ENCODE measurements around the gene CANX.
"Not testable (repeated sequence)": the region's sequence is repeated elsewhere in the genome, so short reads cannot be mapped to it uniquely, and the experiment has no call there.

The CANX gene

GRCh38 chr5:179731791-179732411 is 33.1 kb downstream of the CANX start:
- DNase-seq: no peak
- H3K4me3 Mint-ChIP-seq: peak overlapping the region; percentile 75 to 81

GRCh38 chr5:179732412-179732917 is 33.7 kb downstream of the CANX start, which contains the start of gene MAML1:
Gene MAML1, plus strand, starts transcription at chr5:179732822. Its CDS starts 291 bp downstream, at chr5:179733113.
- ATAC-seq (peak; percentile 97), DNase-seq (peak; percentile 99 to 100)
- no peaks in the 10 kb centered on the region for H3K9me3 Mint-ChIP-seq
- H3K27ac Mint-ChIP-seq: peak within 1 kb of the TSS; percentile 93 to 98
- H3K4me1 Mint-ChIP-seq: peaks cover 44% of the 10 kb centered on the region
- H3K4me3 Mint-ChIP-seq: peak within 1 kb of the TSS; percentile 92 to 95
- H3K27me3 Mint-ChIP-seq: no peaks in the 10 kb centered on the region

More at GRCh38 chr5:179731791-179732411, 33.1 kb downstream of the CANX start:
- peak; percentile 59 for ATAC-seq
- Mint-ChIP-seq H3K4me1 (peaks cover 38% of the 10 kb centered on the region), H3K9me3 (no peaks in the 10 kb centered on the region), H3K27me3 (no peaks in the 10 kb centered on the region), H3K27ac (peak overlapping the region; percentile 90 to 98)

GRCh38 chr5:179732918-179733771 is 34.4 kb downstream of the CANX start:
- ATAC-seq: peak; percentile 54
- DNase-seq: peak in 1 of 2 donors; percentile 59
- Mint-ChIP-seq H3K4me3 (peak overlapping the region; percentile 92 to 95), H3K9me3 (no peaks in the 10 kb centered on the region), H3K4me1 (peaks cover 51% of the 10 kb centered on the region), H3K27me3 (no peaks in the 10 kb centered on the region), H3K27ac (peak overlapping the region; percentile 93 to 98)

- H3K4me3 Mint-ChIP-seq: peak overlapping the region; percentile 92 to 95
- peaks cover 57% of the 10 kb centered on the region for H3K4me1 Mint-ChIP-seq
- H3K9me3 Mint-ChIP-seq: no peaks in the 10 kb centered on the region
- DNase-seq (no peak), ATAC-seq (no peak)
- no peaks in the 10 kb centered on the region for H3K27me3 Mint-ChIP-seq
- H3K27ac Mint-ChIP-seq: peak overlapping the region; percentile 92 to 93
Observed at GRCh38 chr5:179733772-179734126, 35.0 kb downstream of the CANX start.

- ATAC-seq: no peak
- Mint-ChIP-seq H3K4me3 (peak overlapping the region; percentile 92 to 95), H3K4me1 (peaks cover 62% of the 10 kb centered on the region), H3K27ac (peak overlapping the region; percentile 60 to 83), H3K27me3 (no peaks in the 10 kb centered on the region), H3K9me3 (no peaks in the 10 kb centered on the region)
- no peak for DNase-seq
Observed at GRCh38 chr5:179734536-179735164, 35.9 kb downstream of the CANX start.

GRCh38 chr5:179738742-179739141 is 40.0 kb downstream of the CANX start:
- Mint-ChIP-seq H3K9me3 (no peaks in the 10 kb centered on the region), H3K27ac (peak overlapping the region; percentile 7 to 83), H3K27me3 (no peaks in the 10 kb centered on the region), H3K4me1 (peaks cover 65% of the 10 kb centered on the region), H3K4me3 (no peak overlapping the region)
- no peak for DNase-seq
- no peak for ATAC-seq

GRCh38 chr5:179744106-179744505 is 45.3 kb downstream of the CANX start:
- peaks cover 44% of the 10 kb centered on the region for H3K4me1 Mint-ChIP-seq
- H3K27ac Mint-ChIP-seq: peak overlapping the region in 1 of 2 donors; percentile 40
- DNase-seq, ATAC-seq, H3K9me3 Mint-ChIP-seq, H3K27me3 Mint-ChIP-seq, H3K4me3 Mint-ChIP-seq: not testable (repeated sequence)

GRCh38 chr5:179746872-179747271 is 48.1 kb downstream of the CANX start:
- no peak overlapping the region for H3K4me3 Mint-ChIP-seq
- H3K9me3 Mint-ChIP-seq: no peaks in the 10 kb centered on the region
- H3K27ac Mint-ChIP-seq: no peak overlapping the region
- DNase-seq: no peak
- no peak for ATAC-seq
- H3K27me3 Mint-ChIP-seq: no peaks in the 10 kb centered on the region
- H3K4me1 Mint-ChIP-seq: peaks cover 41% of the 10 kb centered on the region

- Mint-ChIP-seq H3K4me1 (peaks cover 41% of the 10 kb centered on the region), H3K27ac (no peak overlapping the region), H3K9me3 (no peaks in the 10 kb centered on the region), H3K4me3 (no peak overlapping the region), H3K27me3 (no peaks in the 10 kb centered on the region)
- ATAC-seq: no peak
- no peak for DNase-seq
Observed at GRCh38 chr5:179747811-179748210, 49.0 kb downstream of the CANX start.

GRCh38 chr5:179749857-179750508 is 51.2 kb downstream of the CANX start:
- Mint-ChIP-seq H3K27me3 (no peaks in the 10 kb centered on the region), H3K4me3 (no peak overlapping the region), H3K4me1 (peaks cover 60% of the 10 kb centered on the region), H3K9me3 (no peaks in the 10 kb centered on the region), H3K27ac (no peak overlapping the region)
- DNase-seq: no peak
- ATAC-seq: no peak

GRCh38 chr5:179753971-179754370 is 55.2 kb downstream of the CANX start:
- no peak overlapping the region for H3K27ac Mint-ChIP-seq
- H3K4me3 Mint-ChIP-seq: peak overlapping the region in 1 of 2 donors; percentile 24
- peaks cover 47% of the 10 kb centered on the region for H3K4me1 Mint-ChIP-seq
- DNase-seq (no peak), ATAC-seq (no peak)
- no peaks in the 10 kb centered on the region for H3K27me3 Mint-ChIP-seq
- H3K9me3 Mint-ChIP-seq: no peaks in the 10 kb centered on the region

- no peak for ATAC-seq
- no peaks in the 10 kb centered on the region for H3K27me3 Mint-ChIP-seq
- peaks cover 47% of the 10 kb centered on the region for H3K4me1 Mint-ChIP-seq
- H3K4me3 Mint-ChIP-seq: no peak overlapping the region
- no peak for DNase-seq
- no peak overlapping the region for H3K27ac Mint-ChIP-seq
- H3K9me3 Mint-ChIP-seq: no peaks in the 10 kb centered on the region
Observed at GRCh38 chr5:179755022-179755421, 56.3 kb downstream of the CANX start.

- Mint-ChIP-seq H3K27ac (no peak overlapping the region), H3K9me3 (no peaks in the 10 kb centered on the region), H3K4me3 (no peak overlapping the region), H3K4me1 (peaks cover 64% of the 10 kb centered on the region), H3K27me3 (no peaks in the 10 kb centered on the region)
- ATAC-seq (no peak), DNase-seq (no peak)
Observed at GRCh38 chr5:179758955-179759354, 60.2 kb downstream of the CANX start.

- DNase-seq: peak in 1 of 2 donors; percentile 16
- peak; percentile 69 for ATAC-seq
- Mint-ChIP-seq H3K27me3 (no peaks in the 10 kb centered on the region), H3K4me3 (peak overlapping the region; percentile 25 to 27), H3K27ac (peak overlapping the region; percentile 5 to 94), H3K9me3 (no peaks in the 10 kb centered on the region), H3K4me1 (peaks cover 55% of the 10 kb centered on the region)
Observed at GRCh38 chr5:179759581-179760551, 61.1 kb downstream of the CANX start.

Measured in stimulated activated naive CD8-positive, alpha-beta T cell treated with anti-CD3 and anti-CD28 coated beads, Interleukin-15, amount 100 ng/mL, for 72 hours (primary cell).